ENCODE data around the gene HSH2D. TPM values are rescaled to one million over a fixed set of nuclear protein-coding genes. Genes with fewer than 3 reads are reported as not detected.

Gene HSH2D
- total and polyA plus RNA-seq, 2 of the 13 experiments (the other 11 are each of a cell fraction or from before 2014, with no cell fraction given): 0.69 to 3.2 TPM

DNA sequence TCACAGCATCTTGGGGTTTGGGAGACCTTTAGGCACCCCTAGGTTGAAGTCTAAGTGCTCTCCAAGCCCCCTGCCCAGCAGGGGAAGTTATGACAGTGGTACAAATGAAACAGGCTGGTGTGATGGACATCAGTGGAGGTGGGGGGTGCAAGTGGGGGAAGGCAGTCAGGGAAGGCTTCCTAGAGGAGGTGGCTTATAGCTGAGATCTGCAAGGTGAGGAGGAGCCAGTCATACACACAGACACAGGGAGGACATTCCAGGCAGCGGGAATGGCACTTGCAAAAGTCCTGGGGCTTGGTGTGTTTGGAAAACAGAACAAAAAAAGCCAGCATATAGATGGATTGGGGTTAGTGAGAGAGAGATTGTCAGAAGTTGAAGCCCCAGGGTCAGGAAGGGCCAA is 11.6 kb downstream of the HSH2D start:
- Histone ChIP-seq H3K9ac (ENCODE audit: insufficient read depth, low read depth, low read length) (no peak overlapping the region), H3K4me3 (replicated peaks in 1 of 3; ENCODE audit: insufficient read depth in 1 of 3, low read depth in 2 of 3, low read length in 3 of 3) (no peak overlapping the region), H3K79me2 (ENCODE audit: insufficient read depth, low read length) (no peaks in the 10 kb centered on the region), H3K4me1 (ENCODE audit: insufficient read depth, low read length) (no peaks in the 10 kb centered on the region), H3K27me3 (ENCODE audit: control insufficient read depth in 1 of 2, insufficient read depth in 2 of 2, low read length in 2 of 2) (no peaks in the 10 kb centered on the region), H3K36me3 (replicated peaks in 1 of 2; ENCODE audit: control insufficient read depth in 1 of 2, insufficient read depth in 2 of 2, low read length in 2 of 2) (no peaks in the 10 kb centered on the region; a peak in 1 of 5 replicates), H3K4me2 (ENCODE audit: low read depth, low read length) (no peak overlapping the region), H3K27ac (ENCODE audit: extremely low read length, insufficient read depth, low read length) (no peak overlapping the region), H4K20me1 (ENCODE audit: insufficient read depth, low read length) (no peaks in the 10 kb centered on the region), H3K9me3 (ENCODE audit: low read length) (no peaks in the 10 kb centered on the region), H2AFZ (ENCODE audit: low read length) (no peak overlapping the region)
- intact Hi-C loops (cut with micrococcal nuclease; ENCODE audit: unreplicated experiment): no loop called here
- BruUV-seq (replicated peaks): no TSS peak
- POLR2A ChIA-PET: no interaction called here
- CTCF ChIA-PET (ENCODE audit: low intra/inter-chr PET ratio, low total read pairs): no interaction called here
- ATAC-seq: no peak
- DNase-seq (ENCODE audit: low spot score): no peak
- no peak for TF ChIP-seq POGZ (CRISPR knock-in tag; IDR thresholded peaks at IDR 0.05)
- no peak for TF ChIP-seq HNF1A (IDR thresholded peaks at IDR 0.05; ENCODE audit: low read depth)
- TF ChIP-seq HNF1A (CRISPR knock-in tag; IDR thresholded peaks at IDR 0.05; ENCODE audit: borderline replicate concordance): no peak
- no peak for TF ChIP-seq KLF9 (CRISPR knock-in tag; IDR thresholded peaks at IDR 0.05; ENCODE audit: low read depth)
- no peak for TF ChIP-seq RBAK (CRISPR knock-in tag; IDR thresholded peaks at IDR 0.05)
- TF ChIP-seq ZFP36L2 (CRISPR knock-in tag; IDR thresholded peaks at IDR 0.05): no peak
- no peak for TF ChIP-seq LCORL (IDR thresholded peaks at IDR 0.05)
- TF ChIP-seq LCORL (CRISPR knock-in tag; IDR thresholded peaks at IDR 0.05): no peak
- no peak for TF ChIP-seq E2F1 (CRISPR knock-in tag; IDR thresholded peaks at IDR 0.05)
- no peak for TF ChIP-seq SNAPC5 (CRISPR knock-in tag; IDR thresholded peaks at IDR 0.05; ENCODE audit: borderline replicate concordance)
- TF ChIP-seq, protein P1, sequence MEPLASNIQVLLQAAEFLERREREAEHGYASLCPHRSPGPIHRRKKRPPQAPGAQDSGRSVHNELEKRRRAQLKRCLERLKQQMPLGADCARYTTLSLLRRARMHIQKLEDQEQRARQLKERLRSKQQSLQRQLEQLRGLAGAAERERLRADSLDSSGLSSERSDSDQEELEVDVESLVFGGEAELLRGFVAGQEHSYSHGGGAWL (CRISPR knock-in tag; IDR thresholded peaks at IDR 0.05): no peak
- no peak for TF ChIP-seq PREB (CRISPR knock-in tag; IDR thresholded peaks at IDR 0.05)
- WGBS (ENCODE audit: low lambda C conversion rate): 94% methylated on average over 1 of the region's 1 CpG
- in situ Hi-C loops (cut with HindIII; ENCODE audit: extremely low pct_ligation_motif_present, low pct_unique_long_range_greater_than_20kb): loop anchor here (25.0 kb wide), 1 partner anchor 518 kb away; the partner anchor contains the start of gene CYP4F3
- no peak for FAIRE-seq
